H9 (cell line): Measurements from ENCODE around the gene CTU1. TPM values are rescaled to one million over a fixed set of nuclear protein-coding genes. Genes with fewer than 3 reads are reported as not detected.

Experiments
- DNase-seq: peaks from one replicate; pipeline ENCODE4 v3.0.0-alpha.2; 2017
- H2AFZ ChIP-seq: one replicate; pipeline ENCODE4 v1.6.1; 2013; ENCODE audit warnings: mild to moderate bottlenecking, low read length, control low read depth, moderate library complexity
- H2AK5ac ChIP-seq: 2 replicates; pipeline ENCODE4 v1.6.1; 2013; ENCODE audit warnings: low read length, control low read depth, mixed read lengths; ENCODE audit not compliant: insufficient read length
- H2BK120ac ChIP-seq: one replicate; pipeline ENCODE4 v1.6.1; 2013; ENCODE audit warnings: low read depth, mild to moderate bottlenecking, low read length, control low read depth, inconsistent platforms; ENCODE audit not compliant: poor library complexity, severe bottlenecking
- H2BK12ac ChIP-seq: 2 replicates; pipeline ENCODE4 v1.6.1; 2013; ENCODE audit warnings: low read length, control low read depth, mixed read lengths, low read depth; ENCODE audit not compliant: insufficient read length
- H2BK15ac ChIP-seq: 2 replicates; pipeline ENCODE4 v1.6.1; 2013; ENCODE audit warnings: low read depth, low read length, control low read depth
- H2BK20ac ChIP-seq: one replicate; pipeline ENCODE4 v1.6.1; 2013; ENCODE audit warnings: low read depth, mild to moderate bottlenecking, low read length, control low read depth, inconsistent platforms; ENCODE audit not compliant: poor library complexity, severe bottlenecking
- H2BK5ac ChIP-seq: 2 replicates; pipeline ENCODE4 v1.6.1; 2013; ENCODE audit warnings: low read length, control low read depth, mixed read lengths; ENCODE audit not compliant: insufficient read length
- H3K14ac ChIP-seq: 2 replicates; pipeline ENCODE4 v1.6.1; 2013; ENCODE audit warnings: low read length, control low read depth; ENCODE audit not compliant: insufficient read depth
- H3K18ac ChIP-seq: 2 replicates; pipeline ENCODE4 v1.6.1; 2013; ENCODE audit warnings: low read depth, mild to moderate bottlenecking, mixed read lengths, low read length, control low read depth; ENCODE audit not compliant: insufficient read length
- H3K23ac ChIP-seq: 2 replicates; pipeline ENCODE4 v1.6.1; 2013; ENCODE audit warnings: low read length, control low read depth, mixed read lengths, low read depth; ENCODE audit not compliant: insufficient read length
- H3K23me2 ChIP-seq: 2 replicates; pipeline ENCODE4 v1.6.1; 2013; ENCODE audit warnings: low read depth, mild to moderate bottlenecking, mixed read lengths, low read length, control low read depth; ENCODE audit not compliant: insufficient read length, poor library complexity, severe bottlenecking
- H3K27ac ChIP-seq: 2 replicates; pipeline ENCODE4 v1.5.1; 2013; ENCODE audit warnings: low read length, control low read depth, mixed read lengths, low read depth; ENCODE audit not compliant: insufficient read length
- H3K27me3 ChIP-seq: 2 replicates; pipeline ENCODE4 v1.6.1; 2013; ENCODE audit warnings: low read length, control low read depth, inconsistent platforms; ENCODE audit not compliant: insufficient read depth
- H3K4ac ChIP-seq: 2 replicates; pipeline ENCODE4 v1.6.1; 2013; ENCODE audit warnings: low read depth, mild to moderate bottlenecking, control low read depth, inconsistent platforms, low read length, moderate library complexity
- H3K4me1 ChIP-seq: 2 replicates; pipeline ENCODE4 v1.6.1; 2013; ENCODE audit warnings: low read length, control low read depth, inconsistent platforms; ENCODE audit not compliant: insufficient read depth
- H3K4me2 ChIP-seq: 2 replicates; pipeline ENCODE4 v1.6.1; 2013; ENCODE audit warnings: low read length, control low read depth, mixed read lengths; ENCODE audit not compliant: insufficient read length, insufficient read depth
- H3K56ac ChIP-seq: 2 replicates; pipeline ENCODE4 v1.6.1; 2013; ENCODE audit warnings: low read depth, mild to moderate bottlenecking, mixed read lengths, low read length, control low read depth; ENCODE audit not compliant: insufficient read length
- H3K79me1 ChIP-seq: 2 replicates; pipeline ENCODE4 v1.6.1; 2013; ENCODE audit warnings: low read depth, mild to moderate bottlenecking, moderate library complexity, low read length, control low read depth, inconsistent platforms; ENCODE audit not compliant: insufficient read depth, poor library complexity, severe bottlenecking
- H3K79me2 ChIP-seq: 2 replicates; pipeline ENCODE4 v1.6.1; 2013; ENCODE audit warnings: low read length, control low read depth, inconsistent platforms; ENCODE audit not compliant: insufficient read depth
- H3K9ac ChIP-seq: 2 replicates; pipeline ENCODE4 v1.6.1; 2013; ENCODE audit warnings: low read length, control low read depth, mixed read lengths; ENCODE audit not compliant: insufficient read length; ENCODE audit errors: extremely low read depth
- H3K9me3 ChIP-seq: one replicate; pipeline ENCODE4 v1.6.1; 2013; ENCODE audit warnings: low read depth, low read length, inconsistent platforms; ENCODE audit not compliant: control insufficient read depth
- H3T11ph ChIP-seq: one replicate; pipeline ENCODE4 v1.6.1; 2013; ENCODE audit warnings: mild to moderate bottlenecking, low read length, control low read depth, inconsistent platforms
- H4K20me1 ChIP-seq: one replicate; pipeline ENCODE4 v1.6.1; 2013; ENCODE audit not compliant: control insufficient read depth, insufficient read length, insufficient read depth
- H4K5ac ChIP-seq: 2 replicates; pipeline ENCODE4 v1.6.1; 2013; ENCODE audit warnings: low read depth, mild to moderate bottlenecking, mixed read lengths, low read length, control low read depth; ENCODE audit not compliant: insufficient read length
- H4K8ac ChIP-seq: replicated peaks from 2 replicates; pipeline ENCODE4 v1.6.1; 2013; ENCODE audit warnings: low read length, control low read depth, mixed read lengths, low read depth; ENCODE audit not compliant: insufficient read length
- H4K91ac ChIP-seq: 2 replicates; pipeline ENCODE4 v1.6.1; 2013; ENCODE audit warnings: low read depth, mild to moderate bottlenecking, moderate library complexity, mixed read lengths, low read length, control low read depth; ENCODE audit not compliant: insufficient read length
- H3K27ac Mint-ChIP-seq, 3 experiments: 2 replicates in 2 of 3; 3 replicates in 1 of 3; pipeline ENCODE4 v1.8.0; 2020 to 2021; ENCODE audit warnings: mixed read lengths in 3 of 3, mild to moderate bottlenecking in 1 of 3, moderate library complexity in 1 of 3
- H3K27me3 Mint-ChIP-seq: 2 replicates; pipeline ENCODE4 v1.8.0; 2021; ENCODE audit warnings: low read depth, mild to moderate bottlenecking, moderate library complexity, mixed read lengths
- H3K36me3 Mint-ChIP-seq, 3 experiments: 2 replicates in 2 of 3; 3 replicates in 1 of 3; pipeline ENCODE4 v1.8.0; 2020 to 2021; ENCODE audit warnings: low read depth in 3 of 3, mixed read lengths in 3 of 3; ENCODE audit not compliant: insufficient read depth in 1 of 3
- H3K4me1 Mint-ChIP-seq, 2 experiments: 2 replicates each; pipeline ENCODE4 v1.8.0; 2020; ENCODE audit warnings: mixed read lengths in 2 of 2
- H3K4me3 Mint-ChIP-seq, 2 experiments: 2 replicates in 1 of 2; 3 replicates in 1 of 2; pipeline ENCODE4 v1.8.0; 2020 to 2021; ENCODE audit warnings: mild to moderate bottlenecking in 2 of 2, mixed read lengths in 2 of 2, moderate library complexity in 1 of 2
- H3K9me3 Mint-ChIP-seq, 2 experiments: 2 replicates in 1 of 2; 3 replicates in 1 of 2; pipeline ENCODE4 v1.8.0; 2020; ENCODE audit warnings: mild to moderate bottlenecking in 2 of 2, mixed read lengths in 2 of 2, moderate library complexity in 1 of 2
- CTCF ChIP-seq: fragments of 200-600 bp; sonication (generic); conservative IDR thresholded peaks from 3 replicates; pipeline ENCODE4 v1.8.0; 2021; ENCODE audit warnings: antibody characterized with exemption, mild to moderate bottlenecking
- WGBS: extraction: QIAGEN DNeasy Blood & Tissue Kit; methylation state at CpG from one replicate; pipeline ENCODE4 v1.1.7; 2013; ENCODE audit warnings: missing lambda C conversion rate, low lambda C conversion rate, mixed read lengths; ENCODE audit not compliant: insufficient read length; ENCODE audit errors: extremely low coverage; 5-methylcytosine and 5-hydroxymethylcytosine counted together
- total RNA-seq: library from RNA; stranded (reverse); gene quantifications from 2 replicates; pipeline ENCODE4 v1.2.1, GENCODE V29; 2021

Gene CTU1
- total RNA-seq, 1 experiment from 2014 or later = 8.8 TPM

- Histone ChIP-seq H3K79me2 (no peaks in the 10 kb centered on the region), H3K4me1 (peaks cover 2% of the 10 kb centered on the region; the same call in 1 of the 2 replicates), H3K18ac (no peak overlapping the region), H3K9ac (no peak overlapping the region), H3K9me3 (no peaks in the 10 kb centered on the region), H3K4ac (no peak overlapping the region), H4K8ac (no peak overlapping the region), H4K91ac (no peak overlapping the region), H3K4me2 (no peak overlapping the region), H2BK5ac (no peak overlapping the region), H3T11ph (no peak overlapping the region), H2BK120ac (no peak overlapping the region), H2BK12ac (no peak overlapping the region), H3K27me3 (no peaks in the 10 kb centered on the region; the same call in 1 of the 2 replicates), H2BK20ac (no peak overlapping the region), H3K79me1 (no peaks in the 10 kb centered on the region), H3K56ac (no peak overlapping the region), H4K20me1 (no peaks in the 10 kb centered on the region), H3K23ac (no peak overlapping the region), H2BK15ac (no peak overlapping the region), H3K27ac (no peak overlapping the region), H3K14ac (no peak overlapping the region; the same call in 1 of the 2 replicates), H2AK5ac (no peak overlapping the region), H2AFZ (no peak overlapping the region), H4K5ac (no peak overlapping the region), H3K23me2 (no peaks in the 10 kb centered on the region)
- DNase-seq = no peak
- Mint-ChIP-seq H3K9me3 (no peaks in the 10 kb centered on the region), H3K4me3 (no peak overlapping the region), H3K4me1 (peaks cover 22 to 29% of the 10 kb centered on the region in 2 experiments), H3K36me3 (no peaks in the 10 kb centered on the region), H3K27ac (no peak overlapping the region; a peak in 2 of 7 replicates), H3K27me3 (peaks cover 21% of the 10 kb centered on the region)
- 100% methylated on average over 1 of the region's 18 CpGs for WGBS
- no peak for TF ChIP-seq CTCF
These were observed 21.9 kb downstream of the CTU1 start for GRCh38 chr19:51086153-51086850.
